GM04503 (cell line): ENCODE data around the gene NEK10.
"Not testable (repeated sequence)": the region's sequence is repeated elsewhere in the genome, so short reads cannot be mapped to it uniquely, and the experiment has no call there.

Experiments used
- DNase-seq: peaks from one replicate; pipeline ENCODE4 v3.0.0-alpha.2; 2012; ENCODE audit warnings: low read depth

NEK10 gene

DNA sequence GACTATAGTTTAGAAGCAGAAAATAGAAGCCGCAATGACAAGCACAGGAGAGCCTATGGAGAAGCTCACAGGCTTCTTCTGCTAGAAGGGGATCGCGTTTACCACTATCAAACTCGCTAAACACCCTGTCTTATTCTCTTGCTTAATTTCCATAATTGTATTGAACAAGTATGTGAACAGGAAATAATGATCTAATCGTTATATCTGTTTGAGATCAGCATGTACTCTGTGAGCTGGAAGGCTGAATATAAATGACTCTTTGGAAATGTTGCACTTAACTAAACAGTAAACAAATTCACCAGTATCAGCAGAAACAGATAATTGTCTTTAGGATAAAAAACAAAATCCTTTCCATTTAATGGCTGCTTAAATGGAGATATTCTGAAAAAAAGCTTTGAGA, 15.0 kb downstream of the NEK10 start:
- no peak for DNase-seq

- peak; percentile 14 for DNase-seq
Measured at GRCh38 chr3:27353221-27353620, 16.0 kb downstream of the NEK10 start.

GRCh38 chr3:27352047-27352446, 17.1 kb downstream of the NEK10 start:
- no peak for DNase-seq

DNA sequence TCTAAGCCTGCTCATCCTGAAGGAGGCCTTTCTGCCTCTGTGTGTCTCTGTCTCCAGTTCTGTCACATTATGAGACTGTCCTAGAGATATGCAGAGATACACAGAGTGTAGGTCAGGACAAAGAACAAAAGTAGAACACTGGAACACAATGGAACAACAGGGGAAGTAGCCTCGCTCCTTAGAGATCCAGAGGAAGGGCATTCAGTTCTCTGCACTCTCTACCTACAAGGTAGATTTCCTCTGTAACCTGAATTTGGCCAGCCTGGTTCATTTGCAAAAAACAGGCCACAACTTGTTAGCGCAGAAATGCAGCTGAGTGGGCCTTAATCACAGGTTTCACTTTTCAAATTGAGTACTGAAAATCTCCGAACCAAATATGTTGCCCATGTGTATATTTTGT, 19.4 kb downstream of the NEK10 start:
- DNase-seq = no peak

DNA sequence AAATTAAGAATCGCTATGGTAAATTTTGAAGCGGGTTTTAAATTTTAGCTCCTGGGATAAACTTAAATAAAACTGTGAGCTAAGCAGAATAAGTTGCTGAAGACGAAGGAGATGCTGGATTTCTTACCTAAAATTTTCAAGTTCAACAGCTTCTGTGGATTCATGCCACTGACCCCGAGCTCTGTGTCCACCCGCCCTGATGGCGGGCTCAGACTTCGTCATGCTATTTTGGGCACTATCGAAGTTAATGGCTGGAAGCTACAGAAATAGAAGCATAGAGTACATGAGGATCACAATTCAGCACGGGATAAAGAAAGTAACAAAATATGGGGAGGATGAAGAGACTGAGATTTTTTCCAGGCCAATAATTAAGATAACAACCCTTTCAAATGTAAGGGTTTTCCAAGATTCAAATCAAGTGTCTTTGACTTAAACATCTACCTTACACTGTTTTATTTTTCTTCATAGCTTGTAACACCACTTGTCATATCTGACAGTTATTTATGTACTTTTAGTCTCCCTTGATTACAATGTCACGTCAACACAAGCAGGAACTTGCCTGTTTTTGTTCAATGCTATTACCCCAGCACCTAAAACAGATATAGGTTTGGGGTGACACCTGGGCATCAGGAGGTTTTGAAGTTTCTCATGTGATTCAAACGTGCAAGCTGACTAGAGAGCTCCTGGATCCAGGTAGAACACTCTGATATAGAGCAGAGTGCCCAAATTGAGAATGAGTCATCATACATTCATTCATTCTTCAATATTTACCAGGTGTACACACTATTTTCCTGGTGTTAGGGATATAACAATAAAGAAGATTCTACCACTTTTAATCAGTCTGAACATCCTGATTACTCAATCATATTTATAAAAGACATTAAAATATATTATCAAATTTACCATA, 23.0 kb downstream of the NEK10 start:
- no peak for DNase-seq

DNA sequence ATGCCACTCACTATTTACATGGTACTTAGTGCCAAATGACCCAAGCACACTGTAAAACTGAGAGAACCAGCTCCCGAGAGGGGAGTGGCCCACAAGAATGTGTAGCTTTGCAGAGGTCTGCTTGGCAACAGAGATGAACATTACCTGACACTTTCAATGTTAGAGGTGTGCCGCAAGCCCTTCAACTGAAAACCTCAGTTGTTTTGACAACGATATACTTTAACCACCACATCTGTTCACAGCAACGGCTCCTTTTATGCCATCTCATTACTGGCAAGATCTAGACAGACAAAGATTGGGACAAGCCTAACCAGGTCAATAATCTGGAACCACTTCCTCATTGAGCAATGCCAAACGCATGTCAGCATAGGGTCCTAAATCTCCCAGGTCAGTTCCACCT, 23.7 kb downstream of the NEK10 start:
- DNase-seq = no peak

DNA sequence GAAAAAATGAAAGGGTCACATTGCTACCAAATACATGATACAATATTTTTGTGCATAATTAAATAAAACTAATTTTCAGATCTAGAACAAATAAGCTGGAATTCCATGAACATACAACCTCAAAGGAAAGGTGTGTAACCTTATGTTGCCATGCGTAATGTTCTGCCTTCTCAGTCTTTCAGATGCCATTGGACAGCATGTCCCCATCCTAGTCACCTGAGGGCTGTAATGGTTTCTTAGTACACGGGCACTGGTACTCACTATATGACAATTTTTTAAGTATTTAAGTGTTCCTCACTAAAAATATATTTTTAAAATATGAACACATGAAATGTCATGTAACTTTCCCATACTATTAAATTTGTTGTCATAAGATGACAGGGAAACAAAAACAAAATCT, 24.1 kb downstream of the NEK10 start:
- no peak for DNase-seq

GRCh38 chr3:27344192-27344591, 25.0 kb downstream of the NEK10 start:
- DNase-seq = no peak

DNA sequence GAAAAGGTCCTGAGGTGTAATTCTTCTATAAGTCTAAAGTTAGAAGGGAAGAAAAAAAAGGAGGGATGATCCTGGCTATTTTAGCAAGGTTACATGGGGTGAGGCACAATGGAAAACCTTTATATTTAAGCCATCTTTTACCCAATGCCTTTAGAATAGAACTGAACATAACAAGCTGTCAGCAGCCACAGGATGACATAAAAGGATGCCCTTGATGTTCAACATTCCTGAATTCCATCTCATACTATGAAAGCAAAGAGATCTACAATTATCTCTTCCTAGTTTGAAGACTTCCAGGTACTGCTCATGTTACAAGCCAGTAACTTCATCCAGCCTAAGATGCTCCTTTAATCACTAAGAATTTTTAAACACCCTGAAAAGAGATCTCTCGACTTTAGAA, 26.9 kb downstream of the NEK10 start:
- DNase-seq = no peak

DNA sequence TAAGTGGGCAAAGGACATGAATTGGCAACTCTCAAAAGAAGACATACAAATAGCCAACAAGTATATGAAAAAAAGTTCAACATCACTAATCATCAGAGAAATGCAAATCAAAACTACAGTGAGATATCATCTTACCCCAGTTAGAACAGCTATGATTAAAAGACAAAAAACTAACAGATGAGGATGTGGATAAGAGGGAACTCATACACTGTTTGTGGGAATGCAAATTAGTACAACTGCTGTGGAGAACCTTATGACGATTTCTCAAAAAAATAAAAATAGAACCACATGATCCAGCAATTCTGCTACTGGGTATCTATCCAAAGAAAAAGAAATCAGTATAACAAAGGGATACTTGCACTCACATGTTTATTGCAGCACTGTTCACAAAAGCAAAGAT, 28.6 kb downstream of the NEK10 start:
- no peak for DNase-seq

GRCh38 chr3:27335571-27335970, 33.6 kb downstream of the NEK10 start:
- no peak for DNase-seq

GRCh38 chr3:27333843-27334242, 35.3 kb downstream of the NEK10 start:
- DNase-seq = no peak

- DNase-seq = not testable (repeated sequence)
Measured at GRCh38 chr3:27328982-27329762, 40.0 kb downstream of the NEK10 start.

GRCh38 chr3:27326629-27327545, 42.3 kb downstream of the NEK10 start:
- peak; percentile 90 for DNase-seq

DNA sequence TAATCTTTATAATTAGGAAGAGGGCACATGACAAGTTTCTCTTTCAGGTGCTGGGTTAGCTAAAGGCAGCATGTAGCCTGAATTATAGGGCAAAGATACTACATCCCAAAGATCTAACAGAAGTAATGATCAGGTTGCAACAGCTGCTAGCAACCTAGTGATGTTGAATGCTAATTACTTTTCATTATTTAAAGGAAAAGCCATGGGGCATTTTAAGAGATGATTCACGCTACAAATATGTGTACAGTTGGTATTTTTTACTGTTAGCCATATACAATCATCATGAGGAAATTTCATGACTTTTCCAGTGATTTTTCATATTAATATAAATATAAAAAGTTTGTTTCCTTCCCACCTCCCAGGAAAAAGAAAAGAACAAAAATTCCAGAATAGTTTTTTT, 43.0 kb downstream of the NEK10 start:
- DNase-seq = peak; percentile 9

- DNase-seq = no peak
Measured at GRCh38 chr3:27325419-27325818, 43.8 kb downstream of the NEK10 start.

DNA sequence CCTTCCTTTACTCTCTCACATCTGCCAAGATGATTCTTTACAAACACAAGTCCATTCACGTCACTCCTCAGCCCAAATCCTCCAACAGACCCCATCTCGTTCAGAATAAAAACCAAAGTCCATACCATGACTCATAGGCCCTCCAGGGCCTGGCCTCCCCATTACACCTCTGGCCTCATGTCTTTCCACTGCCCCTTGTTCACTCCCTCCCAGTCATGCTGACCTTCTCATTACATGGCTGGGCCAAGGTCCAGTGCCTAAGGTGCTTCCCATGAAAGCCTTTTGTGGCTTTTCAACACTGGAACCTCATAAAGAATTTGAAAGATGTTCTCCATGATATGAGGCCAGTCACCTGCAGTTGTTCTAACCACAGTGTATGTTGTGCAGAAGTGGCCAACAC, 44.5 kb downstream of the NEK10 start:
- DNase-seq = no peak

DNA sequence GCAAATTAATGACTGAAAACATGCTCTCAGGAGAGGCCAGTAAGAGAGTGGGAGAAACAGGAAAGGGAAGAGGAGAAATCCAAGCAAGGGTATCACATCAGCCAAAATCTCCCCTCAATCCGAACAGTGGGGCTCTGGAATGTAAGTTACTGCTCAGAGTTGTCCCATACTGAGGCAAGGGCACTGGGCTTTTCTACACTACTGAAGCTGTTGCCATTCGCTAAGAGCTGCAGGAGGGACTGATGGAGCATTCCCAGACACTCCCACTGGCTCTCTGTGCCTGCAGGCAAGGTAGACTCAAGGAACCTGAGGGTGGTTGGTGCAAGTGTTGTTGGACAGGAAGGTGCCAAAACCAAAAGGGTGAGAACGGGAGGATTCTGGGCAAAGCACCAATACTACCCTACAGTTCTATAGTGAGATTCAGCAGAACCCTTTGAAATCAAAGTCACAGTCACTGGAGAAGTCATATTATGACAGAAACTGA, 46.1 kb downstream of the NEK10 start:
- DNase-seq = no peak

DNA sequence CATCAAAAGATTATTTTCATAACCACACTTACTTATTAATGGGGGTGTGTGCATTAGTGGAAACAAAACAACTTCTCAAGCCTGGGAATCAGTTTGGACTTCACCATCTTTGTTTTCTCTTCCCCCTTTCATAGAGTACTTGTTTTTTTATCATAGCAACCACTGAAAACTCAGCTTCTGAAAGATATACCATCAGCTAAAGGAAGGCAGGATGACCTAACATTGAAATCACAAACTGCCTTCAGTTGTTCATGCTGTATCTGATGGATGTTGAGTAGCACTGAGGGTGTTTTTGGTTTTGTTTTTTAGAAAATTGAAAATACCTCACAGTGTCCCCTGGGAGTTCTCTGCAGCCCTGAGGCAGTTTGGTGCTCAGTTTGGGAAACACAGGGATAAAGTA, 46.5 kb downstream of the NEK10 start:
- DNase-seq = no peak

- DNase-seq = no peak
Measured at GRCh38 chr3:27319847-27320526, 49.2 kb downstream of the NEK10 start.

GRCh38 chr3:27319304-27319703, 49.9 kb downstream of the NEK10 start:
- no peak for DNase-seq
